HS-27A (cell line): ENCODE data around the gene CNTN4.
"Not testable (repeated sequence)": the region's sequence is repeated elsewhere in the genome, so short reads cannot be mapped to it uniquely, and the experiment has no call there.

Experiments used
- DNase-seq: peaks from one replicate; pipeline ENCODE4 v3.0.0-alpha.2; 2012; ENCODE audit warnings: low read depth, missing footprints

CNTN4 gene

DNA sequence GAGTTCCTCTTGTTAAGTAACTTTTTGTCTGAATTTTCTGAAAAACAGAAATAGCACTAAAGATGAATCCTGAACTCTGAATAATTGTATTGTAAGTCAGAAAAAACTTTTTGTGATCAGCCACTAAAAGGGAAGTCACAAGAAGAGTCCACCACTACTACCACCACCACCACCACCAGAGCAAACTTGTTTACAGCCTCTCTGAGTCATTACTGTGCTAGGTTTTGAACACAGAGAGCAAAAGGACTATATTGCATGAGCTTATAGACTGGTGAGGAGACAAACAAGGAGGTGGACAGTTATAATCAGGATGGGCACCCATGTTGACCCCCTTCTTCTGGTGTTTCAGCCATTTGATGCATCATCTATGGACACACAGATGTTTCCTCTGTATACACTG is 869.8 kb downstream of the CNTN4 start:
- no peak for DNase-seq

DNA sequence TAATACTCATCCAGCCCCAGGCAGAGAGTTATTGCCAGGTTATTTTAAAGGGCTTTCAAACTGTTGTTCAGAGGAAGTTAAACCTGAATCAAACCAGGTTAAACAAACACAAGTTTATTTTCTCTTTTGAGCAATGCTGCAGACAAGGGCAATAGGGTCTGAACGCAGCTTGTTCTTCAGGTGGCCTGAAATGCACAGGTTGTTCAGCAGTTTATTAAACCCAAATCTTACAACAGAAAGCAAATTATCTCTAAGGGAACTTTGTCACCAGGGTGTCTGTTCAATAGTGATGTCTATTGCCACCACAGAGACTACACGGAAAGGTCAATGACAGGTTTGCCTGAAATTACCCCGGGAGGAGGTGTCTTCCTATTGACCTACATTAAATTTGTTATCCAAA is 877.5 kb downstream of the CNTN4 start:
- no peak for DNase-seq

DNA sequence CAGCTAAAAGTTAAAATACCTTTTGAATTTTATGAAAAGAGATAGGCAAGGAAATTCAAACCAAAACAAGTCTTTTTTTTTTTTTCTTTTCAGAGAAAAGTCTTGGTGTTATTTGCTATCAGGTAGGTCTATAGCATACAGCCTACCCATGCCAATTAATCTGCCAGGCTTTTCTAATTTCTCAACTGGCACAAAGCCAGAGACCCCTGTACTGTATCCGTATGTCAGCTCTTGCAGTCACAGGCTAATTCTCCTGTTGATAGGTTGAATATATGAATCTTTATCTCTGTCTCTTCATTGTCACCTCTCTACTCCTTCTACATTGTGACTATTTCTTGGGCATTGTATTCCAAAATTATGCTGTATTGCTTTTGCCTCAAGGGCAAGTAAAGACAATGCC is 878.1 kb downstream of the CNTN4 start:
- no peak for DNase-seq

DNA sequence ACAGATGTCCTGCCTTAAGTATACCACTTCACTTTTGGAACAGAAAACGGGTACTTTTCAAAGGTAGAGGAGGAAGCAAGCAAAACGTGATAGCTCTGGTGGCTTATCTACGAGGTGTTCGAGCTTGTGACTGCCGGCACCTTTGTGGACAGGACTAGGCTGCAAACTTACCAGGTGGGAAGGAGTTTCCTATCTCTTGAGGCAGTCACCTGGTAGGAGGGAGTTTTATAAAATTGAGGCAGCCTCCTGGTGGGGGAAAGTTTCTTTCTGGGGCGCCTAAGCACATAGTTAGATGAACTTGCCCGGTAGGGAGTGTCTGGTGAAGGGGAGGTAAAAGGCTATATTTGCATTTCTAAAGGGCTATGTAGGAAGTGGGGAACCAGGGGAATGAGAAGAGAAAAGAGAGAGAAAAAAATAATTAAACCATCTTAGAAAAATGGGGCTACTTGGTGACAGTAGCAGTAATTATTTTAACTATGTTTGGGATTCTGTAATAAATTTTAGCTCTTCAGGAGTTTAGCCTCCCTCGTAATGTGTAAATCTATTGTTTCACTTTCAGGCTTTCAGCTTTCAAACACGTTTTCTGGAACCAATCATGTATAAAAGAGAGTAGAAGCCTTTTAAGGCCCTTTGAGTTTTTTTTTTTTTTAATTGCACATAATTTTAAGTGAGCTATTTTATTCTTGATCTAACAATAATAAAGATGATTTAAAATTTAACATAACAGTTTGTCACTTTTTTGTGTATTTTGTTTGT is 880.5 kb downstream of the CNTN4 start:
- DNase-seq: no peak

DNA sequence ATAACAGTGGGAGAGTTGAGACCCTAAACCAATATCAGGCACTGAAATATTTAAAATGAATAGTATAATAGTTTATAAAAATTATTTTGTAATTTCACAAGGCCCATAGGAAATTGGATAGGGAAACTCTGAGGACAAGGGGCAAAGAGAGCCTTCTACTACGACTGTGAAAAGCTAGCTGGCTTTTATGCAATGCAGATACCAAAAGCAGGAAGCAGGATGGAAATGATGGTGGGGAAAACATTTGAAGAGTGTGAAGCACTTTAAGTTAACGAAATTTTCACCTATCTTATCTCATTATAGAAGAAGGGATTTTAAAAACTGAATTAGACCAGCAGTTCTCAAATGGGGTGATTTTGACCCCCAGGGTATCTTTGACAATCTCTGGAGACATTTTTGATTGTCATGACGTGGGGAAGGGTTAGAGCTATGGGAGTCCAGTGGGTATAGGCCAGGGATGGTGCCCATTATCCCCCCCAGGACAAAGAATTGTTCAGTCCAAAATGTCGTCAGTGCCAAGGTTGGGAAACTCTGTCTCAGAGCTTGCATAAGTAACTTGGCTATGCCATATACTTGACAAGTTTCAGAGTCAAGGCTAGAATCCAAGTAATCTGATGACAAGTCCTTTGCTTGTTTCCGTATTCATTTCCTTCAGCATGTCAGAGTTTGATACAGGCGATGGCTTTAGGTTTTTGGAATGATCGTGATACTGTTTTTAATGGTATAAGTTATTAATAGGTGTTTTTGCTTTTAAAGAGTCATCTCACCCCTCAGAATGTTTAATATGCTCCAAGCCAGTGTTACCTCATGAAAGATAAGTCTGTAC is 885.6 kb downstream of the CNTN4 start:
- DNase-seq: no peak

DNA sequence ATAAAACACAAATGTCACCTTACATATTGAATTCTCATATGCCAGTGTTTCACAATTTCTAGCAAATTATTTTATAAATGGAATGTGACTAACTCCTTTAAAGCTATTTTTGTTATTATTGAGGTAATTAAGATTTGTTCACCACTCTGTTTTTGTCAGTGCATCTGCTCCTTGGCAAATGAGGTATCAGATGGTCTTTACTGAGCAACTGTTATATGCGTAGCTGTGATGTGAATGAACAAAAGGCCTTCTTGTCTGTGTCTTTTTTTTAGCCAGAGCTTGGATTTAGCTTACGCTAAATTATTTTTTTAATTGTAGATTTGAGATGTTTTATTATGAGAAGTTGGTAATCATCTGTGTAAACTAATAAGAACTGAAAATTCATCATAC is 886.2 kb downstream of the CNTN4 start:
- DNase-seq: no peak

DNA sequence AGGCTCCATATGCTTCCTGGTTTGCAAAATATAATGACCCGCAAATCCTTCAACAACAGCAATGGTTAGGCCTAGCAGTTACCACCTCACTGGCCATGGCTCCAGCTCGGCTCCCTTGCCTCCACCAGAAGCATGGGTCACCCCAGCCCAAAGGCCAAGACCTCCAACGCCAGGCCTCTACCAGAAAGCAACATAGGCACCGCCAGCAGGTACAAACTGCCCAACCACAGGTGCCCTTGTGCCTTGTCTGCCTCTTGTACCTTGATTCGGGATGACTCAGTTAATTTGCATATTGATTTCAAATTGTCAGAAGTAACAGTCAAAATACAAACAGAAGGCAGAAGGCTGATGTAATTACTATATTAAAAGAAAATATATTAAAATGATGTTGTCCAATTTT is 886.8 kb downstream of the CNTN4 start:
- no peak for DNase-seq

DNA sequence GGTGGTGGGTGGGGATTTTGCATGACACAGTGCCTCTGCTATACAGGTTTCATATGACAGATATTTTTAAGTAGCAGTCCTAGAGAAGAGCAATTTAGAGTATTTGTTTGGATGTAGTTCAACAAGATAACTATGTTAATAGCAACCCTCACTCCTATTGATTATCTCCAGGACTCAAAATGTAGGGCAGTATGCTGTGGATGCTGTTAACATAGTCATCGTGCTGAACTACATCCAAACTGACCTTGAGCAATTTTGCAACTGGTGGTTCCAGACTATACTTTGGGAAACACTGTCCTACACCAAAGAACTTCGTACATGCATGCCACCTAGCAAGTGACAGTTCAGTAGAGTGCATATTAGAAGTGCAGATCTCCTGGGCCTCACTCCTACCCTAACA is 893.9 kb downstream of the CNTN4 start:
- DNase-seq: no peak

DNA sequence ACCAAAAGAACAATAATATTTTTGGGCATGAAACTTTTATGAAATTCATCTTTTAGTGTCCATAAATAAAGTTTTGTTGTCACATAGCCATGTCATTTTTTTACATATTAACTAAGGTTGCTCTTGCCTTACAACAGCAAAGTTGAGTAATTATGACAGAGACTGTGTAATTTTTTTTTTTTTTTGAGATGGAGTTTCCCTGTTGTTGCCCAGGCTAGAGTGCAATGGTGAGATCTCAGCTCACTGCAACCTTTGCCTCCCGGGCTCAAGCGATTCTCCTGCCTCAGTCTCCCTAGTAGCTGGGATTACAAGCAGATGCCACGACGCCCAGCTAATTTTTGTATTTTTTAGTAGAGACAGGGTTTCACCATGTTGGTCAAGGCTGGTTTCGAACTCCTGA is 894.5 kb downstream of the CNTN4 start:
- not testable (repeated sequence) for DNase-seq

DNA sequence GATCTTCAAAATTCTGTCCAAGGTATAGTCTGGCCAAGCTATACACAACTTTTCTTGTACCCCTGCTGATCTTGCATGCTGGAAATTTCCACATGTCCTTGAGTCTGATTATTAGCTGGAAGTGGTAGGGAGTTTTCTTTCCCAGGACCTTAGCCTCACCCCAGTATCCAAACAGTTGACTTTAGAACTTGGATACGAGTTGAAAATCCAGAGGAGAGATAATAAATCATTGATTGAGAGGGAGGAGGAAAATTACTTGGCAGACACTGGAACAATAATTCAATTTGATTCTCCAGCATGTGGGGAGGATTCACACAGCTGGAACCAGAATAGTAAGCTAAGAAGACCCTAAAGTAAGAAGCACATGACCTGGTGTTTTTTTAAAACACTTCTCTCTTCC is 895.1 kb downstream of the CNTN4 start:
- no peak for DNase-seq

DNA sequence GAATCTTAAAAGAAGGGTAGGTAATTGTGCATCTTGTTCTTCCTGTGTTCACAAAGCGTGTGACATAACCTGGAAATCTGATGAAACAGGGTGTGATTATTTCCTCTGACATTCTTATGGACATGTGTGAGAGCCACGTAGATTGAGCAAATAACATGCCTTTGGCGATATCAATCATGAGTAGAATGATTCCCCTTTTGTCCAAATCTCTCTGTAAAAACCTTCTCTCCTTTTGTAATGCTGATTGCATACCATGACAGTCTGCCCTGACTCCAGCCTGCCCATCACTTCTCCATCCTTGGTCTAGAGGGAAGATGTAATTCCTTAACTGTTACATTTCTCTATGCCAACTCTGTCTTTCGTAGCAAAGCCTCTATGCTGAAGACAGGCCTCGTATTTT is 896.5 kb downstream of the CNTN4 start:
- DNase-seq: no peak

DNA sequence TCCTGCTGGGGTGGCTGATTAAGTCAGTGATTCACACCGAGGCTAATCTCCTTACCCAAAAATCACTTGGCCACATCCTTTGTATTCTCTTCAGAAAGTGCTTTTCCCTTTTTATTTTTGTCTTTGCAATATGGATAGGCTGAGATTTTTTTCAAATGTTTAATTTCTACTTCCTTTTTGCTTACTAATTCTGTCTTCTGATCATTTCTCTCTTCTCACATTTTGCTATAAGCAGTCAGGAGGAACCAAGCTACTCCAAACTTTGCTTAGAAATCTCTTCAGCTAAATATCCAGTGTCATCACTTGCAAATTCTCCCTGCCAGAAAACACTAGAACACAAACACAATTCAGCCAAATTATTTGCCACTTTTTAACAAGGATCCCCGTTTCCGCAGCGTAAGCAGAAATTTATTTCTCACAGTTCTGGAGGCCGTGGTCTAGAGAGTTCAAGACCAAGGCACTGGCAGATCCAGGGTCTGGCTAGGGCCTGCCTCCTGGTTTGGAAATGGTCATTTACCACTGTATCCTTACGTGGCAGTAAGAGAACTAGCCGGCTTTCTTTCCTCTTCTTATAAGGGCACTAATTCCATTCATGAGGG is 906.6 kb downstream of the CNTN4 start:
- no peak for DNase-seq

DNA sequence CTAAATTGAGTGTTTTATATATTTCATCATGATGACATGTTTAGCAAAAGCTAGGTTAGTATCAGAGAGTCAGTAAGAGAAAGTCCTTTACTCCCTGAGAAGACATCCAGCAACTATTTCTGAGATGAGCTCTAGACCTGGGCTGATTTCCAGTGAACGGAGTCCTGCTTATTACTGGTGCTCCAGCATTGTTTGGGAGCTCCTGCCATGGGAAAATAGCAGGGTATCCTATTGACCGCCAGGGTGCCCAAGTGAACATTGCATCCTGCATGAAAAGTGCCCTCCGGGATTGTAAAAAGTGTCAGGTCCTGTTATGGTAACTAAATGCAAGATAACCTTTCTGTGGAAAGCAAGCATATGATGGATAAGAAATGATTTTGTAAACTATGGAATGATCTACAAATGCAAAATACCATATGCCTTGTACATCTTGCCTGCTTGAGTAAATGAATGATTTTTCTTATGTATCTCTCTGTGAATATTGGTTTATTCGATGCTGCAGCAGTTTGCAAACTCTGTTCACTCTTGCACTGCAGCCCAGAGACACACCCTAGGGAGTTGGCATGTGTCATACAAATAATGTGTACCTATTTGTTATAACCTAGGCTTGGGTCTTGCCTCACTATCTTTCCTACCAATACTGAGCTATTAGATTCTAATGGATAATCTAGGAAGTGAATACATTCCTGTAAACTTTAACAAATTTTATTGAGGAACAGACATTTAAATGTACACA is 914.8 kb downstream of the CNTN4 start:
- no peak for DNase-seq

DNA sequence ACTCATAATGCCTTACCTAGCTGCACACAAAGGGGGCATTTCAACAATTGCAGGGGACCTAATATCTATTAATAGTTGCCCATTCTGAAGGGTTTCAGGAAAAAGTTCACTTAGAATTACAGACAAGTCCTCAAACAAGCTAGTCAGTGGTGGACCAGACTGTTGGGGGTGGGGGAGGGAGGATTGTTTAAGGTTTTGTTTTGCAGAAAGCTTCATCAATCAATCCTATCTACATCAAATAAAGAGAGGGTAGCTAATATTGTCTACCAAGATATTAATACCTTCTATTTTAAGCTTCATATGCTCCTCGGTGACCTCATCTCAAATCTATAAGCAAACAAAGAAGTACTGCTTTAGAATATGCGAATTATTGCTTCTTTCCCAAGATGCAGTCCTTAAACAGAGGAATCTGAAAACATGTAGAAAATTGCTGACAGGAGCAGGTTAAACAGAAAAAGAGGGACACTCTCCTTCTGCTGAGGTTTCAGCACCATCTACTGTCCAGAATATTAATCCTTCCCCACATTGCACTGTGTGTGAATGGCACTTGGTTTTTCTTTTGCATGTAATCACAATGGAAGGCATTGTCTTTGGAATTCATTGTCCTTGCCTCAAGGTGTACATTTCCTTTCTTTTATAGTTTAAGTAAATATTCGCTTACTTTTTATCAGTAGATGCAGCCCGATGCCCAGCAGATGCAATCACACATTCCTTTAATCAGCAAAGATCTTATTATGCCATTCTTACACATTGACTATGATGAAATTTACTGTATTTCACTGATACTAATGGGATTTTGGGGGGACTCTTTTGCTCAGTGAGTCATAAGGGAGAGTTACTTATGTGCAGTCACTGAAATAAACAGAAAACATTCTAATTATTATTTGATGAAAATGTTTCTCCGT is 916.8 kb downstream of the CNTN4 start:
- DNase-seq: no peak

DNA sequence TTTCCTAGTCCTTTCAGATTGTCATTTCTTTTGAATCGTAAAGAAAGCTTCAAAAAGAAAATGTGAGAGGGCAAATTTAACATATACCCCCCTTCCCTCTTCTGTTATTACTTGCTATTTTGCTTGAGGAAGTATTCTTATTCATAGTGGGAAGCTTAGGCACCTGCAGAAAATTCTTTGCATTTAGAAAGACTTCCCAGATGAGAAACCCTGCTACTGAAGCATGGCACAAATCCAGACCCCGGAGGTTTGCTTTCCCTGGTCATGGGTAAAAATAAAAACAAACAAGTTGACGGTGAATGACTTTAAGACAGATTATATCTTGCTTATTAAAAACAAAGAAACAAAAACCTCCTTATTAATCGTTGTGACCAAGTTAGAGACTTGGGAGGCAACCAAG is 917.6 kb downstream of the CNTN4 start:
- DNase-seq: no peak

DNA sequence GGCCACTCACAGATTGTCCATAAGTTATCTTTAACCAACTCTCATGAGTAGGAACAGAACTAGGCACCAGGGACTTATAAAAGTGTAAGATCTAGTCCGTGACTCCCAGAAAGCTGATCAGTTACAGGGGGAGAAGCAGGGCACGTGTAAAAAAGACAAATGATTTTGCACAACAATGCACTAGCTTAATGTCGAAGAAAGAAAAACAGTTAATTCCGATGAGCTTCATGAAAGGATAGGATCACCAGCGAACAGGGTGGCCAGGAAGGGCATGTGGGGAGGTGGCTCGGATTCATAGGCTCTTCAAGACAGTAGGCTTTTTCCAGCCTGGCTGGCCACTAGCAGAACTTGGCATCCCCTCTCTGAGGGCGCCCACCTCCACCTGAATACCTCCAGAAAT is 921.5 kb downstream of the CNTN4 start:
- no peak for DNase-seq

DNA sequence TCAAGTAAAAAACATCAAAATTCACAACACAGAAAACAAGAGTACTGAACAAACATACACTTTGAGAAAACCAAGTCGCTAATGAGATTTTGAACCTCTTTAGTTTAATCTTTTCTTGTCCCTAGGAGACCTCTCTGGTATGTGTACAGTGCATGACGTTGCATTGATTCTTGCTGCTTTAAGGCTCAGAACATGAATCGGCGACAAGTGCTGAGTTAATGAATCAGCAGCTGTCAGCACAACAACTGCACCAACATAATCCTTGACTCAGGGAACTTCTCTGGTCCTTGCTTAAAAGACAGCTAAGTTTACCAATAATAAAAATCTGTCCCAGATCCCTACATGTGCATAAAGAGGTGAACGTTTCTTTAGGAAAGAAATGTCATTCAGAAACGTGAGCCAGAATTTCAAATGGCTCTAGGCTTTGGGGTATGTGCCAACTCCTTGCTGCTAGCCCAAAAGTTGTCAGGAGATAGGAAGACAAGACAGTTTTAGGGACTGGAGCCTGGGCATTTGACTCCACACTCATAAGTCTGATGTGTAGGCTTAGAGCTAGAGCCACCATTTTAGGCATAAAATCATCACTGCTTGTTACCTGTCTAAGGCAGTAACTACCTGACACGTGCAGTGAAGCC is 924.6 kb downstream of the CNTN4 start:
- DNase-seq: no peak

DNA sequence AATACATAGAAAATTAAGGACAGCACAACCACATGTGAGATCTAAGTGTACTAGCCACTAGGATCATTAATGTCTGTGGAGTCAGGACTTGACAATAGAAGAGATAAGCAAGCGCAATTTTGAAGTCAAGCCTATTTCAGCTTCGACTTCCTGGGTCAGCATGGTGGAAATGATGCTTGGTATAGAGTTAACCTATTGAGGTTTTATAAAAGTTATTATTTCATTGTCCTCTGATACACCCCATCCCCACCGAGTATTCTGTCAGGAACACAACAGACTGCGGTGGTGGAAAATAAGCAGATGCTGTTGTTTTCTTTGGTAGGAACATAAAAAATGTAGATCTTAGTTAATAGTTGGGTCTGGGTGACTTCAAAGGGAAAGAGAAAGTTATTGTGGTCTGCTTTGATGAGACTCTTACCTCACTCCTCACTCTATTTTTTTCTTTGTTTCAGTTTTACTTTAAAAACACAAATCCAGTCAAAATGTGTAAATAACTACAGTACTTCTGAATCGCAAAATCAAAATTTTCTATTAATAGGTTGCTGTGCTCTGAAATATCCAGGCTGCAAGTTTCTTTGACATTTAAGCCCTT is 929.4 kb downstream of the CNTN4 start:
- no peak for DNase-seq

DNA sequence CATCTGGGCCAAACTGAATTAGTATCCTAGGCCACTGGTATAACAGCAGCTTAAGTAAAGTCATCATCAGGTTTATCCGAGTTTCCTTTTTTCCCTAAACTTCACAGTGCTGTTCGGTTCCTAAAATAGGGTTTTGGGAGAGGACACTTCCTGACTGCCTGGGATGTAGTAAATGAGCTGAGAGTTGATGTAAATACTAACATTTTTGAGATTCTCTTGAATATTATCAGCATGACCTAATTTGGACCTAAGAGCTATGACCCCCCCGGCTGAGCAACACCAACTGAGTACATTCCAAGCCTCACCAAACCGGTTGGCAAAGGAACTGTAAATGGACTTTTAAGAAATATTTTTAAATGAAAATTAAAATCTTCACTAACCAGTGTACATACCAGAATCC is 932.7 kb downstream of the CNTN4 start:
- no peak for DNase-seq

DNA sequence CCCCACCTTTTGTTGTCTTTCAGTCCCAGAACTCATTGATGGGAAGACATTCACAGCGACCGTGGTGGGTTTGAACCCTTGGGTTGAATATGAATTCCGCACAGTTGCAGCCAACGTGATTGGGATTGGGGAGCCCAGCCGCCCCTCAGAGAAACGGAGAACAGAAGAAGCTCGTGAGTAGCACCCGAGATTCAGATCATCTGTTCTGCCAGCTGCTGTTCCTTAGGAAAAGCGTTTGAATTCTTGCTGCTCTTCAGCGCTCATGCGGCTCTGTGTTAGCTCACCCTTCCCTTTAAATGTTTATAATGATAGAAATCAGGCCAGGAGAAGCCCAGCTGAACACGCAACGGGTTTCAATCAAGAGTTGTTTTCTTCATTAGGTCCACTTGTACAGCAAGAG is 938.5 kb downstream of the CNTN4 start:
- DNase-seq: no peak
